CD4-positive, alpha-beta T cell treated with Interleukin-4 for 4 hours (primary cell): ENCODE data around the gene KRTAP19-4.
"Not testable (repeated sequence)": the region's sequence is repeated elsewhere in the genome, so short reads cannot be mapped to it uniquely, and the experiment has no call there.

Source experiments
- DNase-seq: peaks from one replicate; pipeline ENCODE4 v3.0.0-alpha.2; 2020

KRTAP19-4 gene

GRCh38 chr21:30497065-30497464, at the start of gene KRTAP19-4:
Gene KRTAP19-4 (minus strand): TSS chr21:30497165. CDS start chr21:30497110, 55 bp downstream.
- no peak for DNase-seq

GRCh38 chr21:30541764-30542163, 44.8 kb upstream of the KRTAP19-4 start, which contains the start of gene KRTAP19-6:
Gene KRTAP19-6 (minus strand): TSS chr21:30541864. CDS start chr21:30541833, 31 bp downstream.
- DNase-seq, result no peak

- DNase-seq, result no peak
Observed at GRCh38 chr21:30518876-30519275, 21.9 kb upstream of the KRTAP19-4 start.

- no peak for DNase-seq
Observed at GRCh38 chr21:30515681-30516080, 18.7 kb upstream of the KRTAP19-4 start.

GRCh38 chr21:30505621-30506205, 8.7 kb upstream of the KRTAP19-4 start:
- not testable (repeated sequence) for DNase-seq

GRCh38 chr21:30502041-30502440, 5.1 kb upstream of the KRTAP19-4 start, which contains the start of gene KRTAP19-5:
Gene KRTAP19-5 (minus strand): TSS chr21:30502141. CDS start chr21:30502090, 51 bp downstream.
- no peak for DNase-seq

- DNase-seq, result no peak
Observed at GRCh38 chr21:30491963-30492428, 5.0 kb downstream of the KRTAP19-4 start, which contains the start of gene KRTAP19-3. Gene KRTAP19-3 (minus strand): TSS chr21:30492013. CDS start chr21:30491957, 56 bp downstream.

GRCh38 chr21:30487336-30487735, 9.6 kb downstream of the KRTAP19-4 start, which contains the start of gene KRTAP19-2:
Gene KRTAP19-2 (minus strand): TSS chr21:30487436. CDS start chr21:30487348, 88 bp downstream.
- no peak for DNase-seq

- DNase-seq, result no peak
Observed at GRCh38 chr21:30486180-30486579, 10.8 kb downstream of the KRTAP19-4 start.

- DNase-seq, result no peak
Observed at GRCh38 chr21:30482130-30482529, 14.8 kb downstream of the KRTAP19-4 start.

- DNase-seq, result no peak
Observed at GRCh38 chr21:30480145-30480544, 16.8 kb downstream of the KRTAP19-4 start, which contains the start of gene KRTAP19-1. Gene KRTAP19-1 (minus strand): TSS chr21:30480367. CDS start chr21:30480317, 50 bp downstream.

GRCh38 chr21:30479259-30479658, 17.7 kb downstream of the KRTAP19-4 start:
- DNase-seq, result no peak

GRCh38 chr21:30478004-30478403, 19.0 kb downstream of the KRTAP19-4 start:
- no peak for DNase-seq

- DNase-seq, result no peak
Observed at GRCh38 chr21:30468900-30469714, 27.9 kb downstream of the KRTAP19-4 start.

- DNase-seq, result no peak
Observed at GRCh38 chr21:30463713-30464112, 33.3 kb downstream of the KRTAP19-4 start.

GRCh38 chr21:30448514-30448913, 48.5 kb downstream of the KRTAP19-4 start:
- no peak for DNase-seq

GRCh38 chr21:30447056-30447455, 49.9 kb downstream of the KRTAP19-4 start:
- DNase-seq, result no peak
